K562 (cell line): ENCODE measurements around the gene CALHM4. TPM values are rescaled to one million over a fixed set of nuclear protein-coding genes. Genes with fewer than 3 reads are reported as not detected.

Experiments
- CBFA2T2 ChIP-seq: fragments of 450-650 bp; conservative IDR thresholded peaks from 2 replicates; pipeline ENCODE4 v1.6.1; 2017; ENCODE audit warnings: mild to moderate bottlenecking
- EP300 ChIP-seq: IDR thresholded peaks from 2 replicates; pipeline ENCODE4 v1.6.1; 2012; ENCODE audit warnings: low read length, improper control_type of control experiment
- GTF2E2 ChIP-seq: fragments of 200-800 bp; sonication (Bioruptor generic); IDR thresholded peaks from 2 replicates; pipeline ENCODE4 v1.6.1; 2016; ENCODE audit warnings: missing genetic modification characterization, missing compliant biosample characterization
- HDAC2 ChIP-seq: fragments of 450-650 bp; IDR thresholded peaks from 2 replicates; pipeline ENCODE4 v1.6.1; 2016; ENCODE audit warnings: mild to moderate bottlenecking
- HIVEP1 ChIP-seq: fragments of 250-450 bp; sonication (Bioruptor Pico); IDR thresholded peaks from 2 replicates; pipeline ENCODE4 v1.4.0; 2020; ENCODE audit warnings: mild to moderate bottlenecking
- KLF1 ChIP-seq: fragments of 450-650 bp; IDR thresholded peaks from 2 replicates; pipeline ENCODE4 v1.6.1; 2016; ENCODE audit warnings: missing genetic modification characterization, missing compliant biosample characterization
- NRF1 ChIP-seq, 2 experiments: fragments of 450-650 bp; IDR thresholded peaks in 1 of 2; conservative IDR thresholded peaks in 1 of 2; 2 replicates each; pipeline ENCODE4 v1.6.1; 2014; ENCODE audit warnings: mild to moderate bottlenecking in 2 of 2
- RBBP5 ChIP-seq: fragments of 200-600 bp; sonication (generic); IDR thresholded peaks from 2 replicates; pipeline ENCODE4 v1.6.1; 2012; ENCODE audit warnings: borderline replicate concordance, mild to moderate bottlenecking, low read length, control low read depth, inconsistent platforms; ENCODE audit not compliant: insufficient read depth, poor library complexity, severe bottlenecking
- SMAD3 ChIP-seq: fragments of 450-650 bp; formaldehyde crosslinking; conservative IDR thresholded peaks from 2 replicates; pipeline ENCODE4 v1.4.0; 2020; ENCODE audit warnings: mild to moderate bottlenecking
- TRIM24 ChIP-seq, 2 experiments: fragments of 450-650 bp; IDR thresholded peaks; 2 replicates each; pipeline ENCODE4 v1.6.1; 2016
- ZC3H11A ChIP-seq: IDR thresholded peaks from 2 replicates; pipeline ENCODE4 v1.6.1; 2012; ENCODE audit warnings: low read depth, low read length, improper control_type of control experiment
- ZNF253 ChIP-seq: fragments of 250-450 bp; sonication (Bioruptor Pico); conservative IDR thresholded peaks from 2 replicates; pipeline ENCODE4 v1.6.1; 2021; ENCODE audit warnings: mild to moderate bottlenecking
- ZNF79 ChIP-seq: fragments of 250-450 bp; sonication (Bioruptor Pico); IDR thresholded peaks from 2 replicates; pipeline ENCODE4 v1.4.0; 2020; ENCODE audit warnings: low read depth, mild to moderate bottlenecking, moderate library complexity
- polyA plus RNA-seq, 8 experiments: library from polyadenylated mRNA; depleted of rRNA in 4 of 8; stranded (reverse) in 5 of 8; unstranded in 3 of 8; fragments of >200 nt; fragmentation: Nextera tagmentation in 2 of 8; fragmentation: Illumina TruSeq in 1 of 8; extraction: Ambion mirVana in 2 of 8; extraction: Trizol in 1 of 8; gene quantifications; 2 replicates each; pipeline versions ENCODE4 v1.2.1 to v1.2.3, GENCODE V29; 2011 to 2014; ENCODE audit warnings: inconsistent platforms in 1 of 8, missing spikeins in 1 of 8
- total RNA-seq, 7 experiments: library from RNA; depleted of rRNA in 6 of 7; stranded (reverse); fragments of >200 nt in 6 of 7; fragmentation: Illumina TruSeq in 2 of 7; extraction: Trizol in 2 of 7; gene quantifications; 2 replicates each; pipeline versions ENCODE4 v1.2.1 to v1.2.3, GENCODE V29; 2011 to 2021; ENCODE audit warnings: low replicate concordance in 1 of 7
- TF ChIP-seq, protein P1 (sequence below): fragments of 450-650 bp; conservative IDR thresholded peaks from 2 replicates; pipeline ENCODE4 v1.6.1; 2016; ENCODE audit warnings: missing genetic modification characterization, low read depth, mild to moderate bottlenecking, missing compliant biosample characterization, moderate library complexity
- TF ChIP-seq, protein P2 (sequence below): fragments of 250-450 bp; sonication (Bioruptor Pico); IDR thresholded peaks from 2 replicates; pipeline ENCODE4 v1.9.0; 2021; ENCODE audit warnings: mild to moderate bottlenecking, inconsistent platforms
- TF ChIP-seq, protein P3 (sequence below), 2 experiments: fragments of 450-650 bp; formaldehyde crosslinking in 1 of 2; IDR thresholded peaks; 2 replicates each; pipeline versions ENCODE4 v1.4.0 to v1.6.1; 2014 to 2020; ENCODE audit warnings: mild to moderate bottlenecking in 2 of 2, borderline replicate concordance in 1 of 2, low read depth in 1 of 2

The CALHM4 gene
- total and polyA plus RNA-seq, 9 of the 15 experiments (the other 6 are each of a cell fraction or from before 2014, with no cell fraction given): not detected

DNA sequence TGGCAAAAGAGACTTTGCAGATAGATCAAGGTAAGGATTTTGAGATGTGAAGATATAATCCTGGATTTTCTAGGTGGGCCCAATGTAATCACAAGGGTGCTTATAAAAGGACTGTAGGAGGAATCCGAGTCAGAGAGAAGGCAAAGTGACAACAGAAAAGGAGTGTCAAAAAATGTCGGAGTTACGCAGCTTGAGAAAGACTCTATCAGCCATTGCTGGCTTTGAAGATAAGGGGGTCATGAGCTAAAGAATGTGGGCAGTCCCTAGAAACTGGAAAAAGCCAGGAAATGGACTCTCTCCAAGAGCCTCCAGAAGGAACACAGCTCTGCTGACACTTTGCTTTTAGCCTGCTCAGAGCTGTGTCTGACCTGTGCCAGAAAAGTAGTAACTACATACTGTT is 9.1 kb downstream of the CALHM4 start (continued):
- TF ChIP-seq ZNF253 (CRISPR knock-in tag) (no peak), TRIM24 (IDR thresholded peaks at IDR 0.05) (0 out of 4 replicates have a peak, but pooled peaks have one; percentile 17 to 50), ZC3H11A (no peak), SMAD3 (CRISPR knock-in tag) (no peak), NRF1 (conservative IDR thresholded peaks at IDR 0.05 in 1 of 2, IDR thresholded peaks at IDR 0.05 in 1 of 2) (0 out of 4 replicates have a peak, but pooled peaks have one; percentile 8 to 14), ZNF79 (CRISPR knock-in tag) (no peak), GTF2E2 (tag) (0 out of 2 replicates have a peak, but pooled peaks have one; percentile 64), CBFA2T2 (peak; percentile 66), HIVEP1 (CRISPR knock-in tag) (no peak), EP300 (peak; percentile 65; the same call in 1 of the 2 replicates), HDAC2 (0 out of 2 replicates have a peak, but pooled peaks have one; percentile 27), KLF1 (tag) (no peak), RBBP5 (no peak)
- TF ChIP-seq, protein P1, sequence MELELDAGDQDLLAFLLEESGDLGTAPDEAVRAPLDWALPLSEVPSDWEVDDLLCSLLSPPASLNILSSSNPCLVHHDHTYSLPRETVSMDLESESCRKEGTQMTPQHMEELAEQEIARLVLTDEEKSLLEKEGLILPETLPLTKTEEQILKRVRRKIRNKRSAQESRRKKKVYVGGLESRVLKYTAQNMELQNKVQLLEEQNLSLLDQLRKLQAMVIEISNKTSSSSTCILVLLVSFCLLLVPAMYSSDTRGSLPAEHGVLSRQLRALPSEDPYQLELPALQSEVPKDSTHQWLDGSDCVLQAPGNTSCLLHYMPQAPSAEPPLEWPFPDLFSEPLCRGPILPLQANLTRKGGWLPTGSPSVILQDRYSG (tag): 0 out of 2 replicates have a peak, but pooled peaks have one; percentile 55
- TF ChIP-seq, protein P2, sequence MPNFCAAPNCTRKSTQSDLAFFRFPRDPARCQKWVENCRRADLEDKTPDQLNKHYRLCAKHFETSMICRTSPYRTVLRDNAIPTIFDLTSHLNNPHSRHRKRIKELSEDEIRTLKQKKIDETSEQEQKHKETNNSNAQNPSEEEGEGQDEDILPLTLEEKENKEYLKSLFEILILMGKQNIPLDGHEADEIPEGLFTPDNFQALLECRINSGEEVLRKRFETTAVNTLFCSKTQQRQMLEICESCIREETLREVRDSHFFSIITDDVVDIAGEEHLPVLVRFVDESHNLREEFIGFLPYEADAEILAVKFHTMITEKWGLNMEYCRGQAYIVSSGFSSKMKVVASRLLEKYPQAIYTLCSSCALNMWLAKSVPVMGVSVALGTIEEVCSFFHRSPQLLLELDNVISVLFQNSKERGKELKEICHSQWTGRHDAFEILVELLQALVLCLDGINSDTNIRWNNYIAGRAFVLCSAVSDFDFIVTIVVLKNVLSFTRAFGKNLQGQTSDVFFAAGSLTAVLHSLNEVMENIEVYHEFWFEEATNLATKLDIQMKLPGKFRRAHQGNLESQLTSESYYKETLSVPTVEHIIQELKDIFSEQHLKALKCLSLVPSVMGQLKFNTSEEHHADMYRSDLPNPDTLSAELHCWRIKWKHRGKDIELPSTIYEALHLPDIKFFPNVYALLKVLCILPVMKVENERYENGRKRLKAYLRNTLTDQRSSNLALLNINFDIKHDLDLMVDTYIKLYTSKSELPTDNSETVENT: no peak
- TF ChIP-seq, protein P3, sequence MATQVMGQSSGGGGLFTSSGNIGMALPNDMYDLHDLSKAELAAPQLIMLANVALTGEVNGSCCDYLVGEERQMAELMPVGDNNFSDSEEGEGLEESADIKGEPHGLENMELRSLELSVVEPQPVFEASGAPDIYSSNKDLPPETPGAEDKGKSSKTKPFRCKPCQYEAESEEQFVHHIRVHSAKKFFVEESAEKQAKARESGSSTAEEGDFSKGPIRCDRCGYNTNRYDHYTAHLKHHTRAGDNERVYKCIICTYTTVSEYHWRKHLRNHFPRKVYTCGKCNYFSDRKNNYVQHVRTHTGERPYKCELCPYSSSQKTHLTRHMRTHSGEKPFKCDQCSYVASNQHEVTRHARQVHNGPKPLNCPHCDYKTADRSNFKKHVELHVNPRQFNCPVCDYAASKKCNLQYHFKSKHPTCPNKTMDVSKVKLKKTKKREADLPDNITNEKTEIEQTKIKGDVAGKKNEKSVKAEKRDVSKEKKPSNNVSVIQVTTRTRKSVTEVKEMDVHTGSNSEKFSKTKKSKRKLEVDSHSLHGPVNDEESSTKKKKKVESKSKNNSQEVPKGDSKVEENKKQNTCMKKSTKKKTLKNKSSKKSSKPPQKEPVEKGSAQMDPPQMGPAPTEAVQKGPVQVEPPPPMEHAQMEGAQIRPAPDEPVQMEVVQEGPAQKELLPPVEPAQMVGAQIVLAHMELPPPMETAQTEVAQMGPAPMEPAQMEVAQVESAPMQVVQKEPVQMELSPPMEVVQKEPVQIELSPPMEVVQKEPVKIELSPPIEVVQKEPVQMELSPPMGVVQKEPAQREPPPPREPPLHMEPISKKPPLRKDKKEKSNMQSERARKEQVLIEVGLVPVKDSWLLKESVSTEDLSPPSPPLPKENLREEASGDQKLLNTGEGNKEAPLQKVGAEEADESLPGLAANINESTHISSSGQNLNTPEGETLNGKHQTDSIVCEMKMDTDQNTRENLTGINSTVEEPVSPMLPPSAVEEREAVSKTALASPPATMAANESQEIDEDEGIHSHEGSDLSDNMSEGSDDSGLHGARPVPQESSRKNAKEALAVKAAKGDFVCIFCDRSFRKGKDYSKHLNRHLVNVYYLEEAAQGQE (IDR thresholded peaks at IDR 0.05; ENCODE audit: borderline replicate concordance): peak; percentile 38
- TF ChIP-seq, protein P3 (CRISPR knock-in tag; IDR thresholded peaks at IDR 0.05; ENCODE audit: low read depth): no peak
